GM19239 (cell line): ENCODE results near the gene FNBP1.
"Not testable (repeated sequence)": the region's sequence is repeated elsewhere in the genome, so short reads cannot be mapped to it uniquely, and the experiment has no call there.

ENCODE experiments used
- DNase-seq: peaks from one replicate; pipeline ENCODE4 v3.0.0; 2011; ENCODE audit warnings: low spot score; ENCODE audit not compliant: insufficient read length
- FAIRE-seq: peaks from 2 replicates; lab custom pipeline; 2011; peaks lifted over from hg19 to GRCh38; lab: Jason Lieb, UNC

FNBP1 gene

DNA sequence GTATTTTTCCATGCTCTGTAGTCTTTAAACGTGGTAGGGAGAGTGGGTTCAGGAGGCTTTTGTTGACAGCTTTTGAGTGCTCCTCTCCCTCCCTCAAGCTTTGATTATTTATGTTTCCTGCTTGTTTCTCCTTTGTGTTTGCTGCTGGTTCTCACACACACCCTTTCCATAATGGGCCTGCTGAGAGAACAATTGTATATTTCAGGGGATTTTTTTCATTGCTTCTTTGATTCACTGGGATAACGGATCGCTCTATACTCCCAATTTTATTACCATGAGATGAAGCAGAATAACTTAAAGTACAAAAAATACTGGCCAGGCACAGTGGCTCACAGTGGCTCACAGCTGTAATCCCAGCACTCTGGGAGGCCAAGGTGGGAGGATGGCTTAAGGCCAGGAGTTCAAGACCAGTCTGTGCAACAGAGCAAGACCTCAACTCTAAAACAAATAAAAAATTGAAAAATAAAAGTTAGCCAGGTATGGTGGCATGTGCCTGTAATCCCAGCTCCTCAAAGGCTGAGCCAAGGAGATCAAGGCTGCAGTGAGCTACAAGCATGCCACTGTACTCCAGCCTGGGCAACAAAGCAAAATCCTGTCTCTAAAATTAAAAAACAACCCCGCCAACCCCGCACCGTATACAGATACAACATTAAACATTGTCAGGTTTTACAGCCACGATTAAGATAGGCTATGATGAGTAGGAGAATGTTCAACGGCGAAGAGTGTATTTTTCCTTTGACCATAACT, 140.8 kb downstream of the FNBP1 start:
- FAIRE-seq = no peak

DNA sequence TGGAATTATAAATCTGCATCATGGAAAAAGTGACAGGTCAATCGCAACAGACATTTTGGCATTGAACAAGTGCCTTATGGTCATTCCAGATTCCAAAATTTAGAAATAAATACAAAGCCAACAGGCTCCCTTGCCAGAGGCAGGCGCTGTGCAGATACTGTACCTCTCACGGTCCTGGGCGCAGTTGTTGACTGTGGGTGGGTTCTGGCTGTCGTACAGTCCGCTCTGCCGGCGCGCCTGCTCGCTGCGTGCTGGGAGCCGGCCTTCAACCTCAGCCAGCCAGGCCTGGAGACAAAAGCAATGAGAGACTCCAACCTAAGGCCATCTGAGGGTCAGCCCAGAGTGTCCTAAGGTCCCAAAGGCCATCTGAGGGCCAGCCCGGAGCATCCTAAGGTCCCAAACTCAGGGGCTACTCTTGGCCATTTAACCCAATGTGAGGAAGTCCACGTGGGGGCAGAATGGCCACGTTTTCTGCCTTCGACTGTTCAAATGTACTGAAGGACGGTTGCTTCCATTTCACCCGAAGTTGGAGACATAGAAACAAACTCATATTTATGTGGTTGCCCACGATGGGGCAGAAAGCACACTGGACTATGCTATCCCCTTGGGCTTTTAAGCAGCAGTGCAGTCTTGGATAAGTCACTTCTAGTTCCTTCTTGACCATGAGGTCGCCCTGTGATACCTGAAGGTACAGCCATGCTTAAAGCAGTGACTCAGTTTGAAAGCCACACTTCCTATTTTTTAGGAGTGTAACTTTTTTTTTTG, 142.5 kb downstream of the FNBP1 start:
- DNase-seq (peak; percentile 64), FAIRE-seq (peak; percentile 91)

More for the DNA sequence above, 140.8 kb downstream of the FNBP1 start:
- no peak for DNase-seq

DNA sequence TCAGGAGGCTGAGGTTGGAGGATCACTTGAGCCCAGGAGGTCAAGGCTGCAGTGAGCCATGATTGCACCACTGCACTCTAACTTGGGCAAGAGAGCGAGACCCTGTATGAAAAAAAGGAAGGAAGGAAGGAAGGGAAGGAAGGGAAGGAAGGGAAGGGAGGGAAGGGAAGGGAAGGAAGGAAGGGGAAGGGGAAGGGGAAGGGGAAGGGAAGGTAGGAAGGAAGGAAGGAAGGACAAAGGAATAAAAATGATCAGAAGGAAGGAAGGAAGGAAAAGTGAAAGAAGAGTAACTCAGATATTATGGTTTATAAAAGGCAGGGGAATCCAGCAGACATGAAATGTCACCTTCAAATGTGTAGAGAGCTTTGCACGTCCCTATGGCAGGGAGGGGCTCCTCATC, 143.4 kb downstream of the FNBP1 start:
- DNase-seq (no peak), FAIRE-seq (no peak)

DNA sequence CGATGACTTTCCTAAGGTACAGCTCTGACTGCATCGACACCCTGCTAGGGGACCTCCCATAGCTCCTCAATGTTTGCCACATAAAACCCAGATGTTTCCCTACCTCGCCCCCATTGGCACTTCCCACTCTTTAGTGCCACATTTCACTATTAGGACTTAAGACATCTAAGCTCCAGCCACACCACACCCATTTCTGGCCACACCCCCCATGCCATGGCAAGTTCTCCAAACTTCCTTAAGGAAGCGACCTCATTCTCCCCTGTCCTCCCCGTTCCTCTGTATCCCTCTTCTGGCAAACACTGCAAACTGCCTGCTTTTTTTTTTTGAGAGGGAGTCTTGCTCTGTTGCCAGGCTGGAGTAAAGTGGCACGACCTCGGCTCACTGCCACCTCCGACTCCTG, 144.8 kb downstream of the FNBP1 start:
- no peak for DNase-seq

DNA sequence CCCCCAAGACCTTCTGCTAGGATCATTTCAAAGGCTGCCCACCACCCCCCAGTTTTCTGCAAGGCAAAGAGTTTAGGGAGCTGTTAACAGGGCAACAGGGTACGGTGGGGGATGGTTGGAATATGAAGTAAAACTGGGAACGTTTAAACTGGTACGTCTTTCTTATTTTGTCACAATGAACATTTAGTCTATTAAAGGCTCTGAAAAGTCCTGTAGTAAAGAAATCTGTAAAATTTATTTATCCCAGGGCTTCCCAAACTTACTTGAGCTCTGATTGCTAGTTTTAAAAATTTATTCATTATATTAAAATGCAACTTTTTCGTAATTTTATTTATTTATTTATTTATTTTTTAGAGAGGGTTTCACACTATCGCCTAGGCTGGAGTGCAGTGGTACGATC, 145.7 kb downstream of the FNBP1 start:
- no peak for DNase-seq
- FAIRE-seq = no peak

More for the DNA sequence above, 144.8 kb downstream of the FNBP1 start:
- FAIRE-seq = no peak

DNA sequence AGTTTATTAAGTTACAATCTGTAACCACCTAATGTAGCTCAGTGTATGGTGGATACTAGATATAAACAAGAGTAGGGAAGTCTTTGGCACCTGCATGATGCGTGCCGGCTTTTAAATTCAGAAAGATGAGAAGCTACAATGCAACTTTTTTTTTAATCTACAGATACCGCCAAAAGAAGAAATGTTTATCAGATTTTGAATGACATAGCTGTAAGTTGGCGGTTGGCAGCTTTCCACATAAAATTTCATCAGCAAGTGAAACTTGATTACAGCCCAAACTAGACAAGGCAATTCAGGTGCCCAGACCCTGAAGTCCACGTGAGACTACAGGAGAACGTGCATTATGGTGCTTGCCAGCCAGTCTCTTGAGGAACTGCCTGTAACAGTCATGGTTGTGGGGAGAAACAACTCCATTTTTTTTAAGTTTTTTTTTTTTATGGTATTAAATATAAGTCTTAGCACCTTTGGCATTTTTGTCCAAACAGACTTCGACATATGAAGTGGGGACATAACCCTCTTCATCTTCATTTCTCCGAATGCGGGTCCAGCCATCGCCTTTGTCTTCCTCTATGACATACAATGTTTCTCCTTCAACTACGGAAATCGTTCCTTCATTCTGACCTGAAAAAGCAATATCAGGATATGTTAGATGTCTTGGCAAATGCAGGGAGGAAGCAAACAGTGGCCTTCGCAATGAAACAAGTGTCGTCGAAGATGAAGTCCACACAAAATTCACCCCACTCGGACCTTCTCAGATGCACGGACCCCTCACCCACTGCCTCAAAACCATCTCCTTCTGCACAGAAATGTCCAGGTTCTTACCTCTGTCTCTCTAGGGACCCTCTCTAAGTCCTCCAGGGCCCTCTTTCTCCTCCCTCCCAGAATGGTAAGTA, 147.4 kb downstream of the FNBP1 start:
- FAIRE-seq = no peak
- no peak for DNase-seq

DNA sequence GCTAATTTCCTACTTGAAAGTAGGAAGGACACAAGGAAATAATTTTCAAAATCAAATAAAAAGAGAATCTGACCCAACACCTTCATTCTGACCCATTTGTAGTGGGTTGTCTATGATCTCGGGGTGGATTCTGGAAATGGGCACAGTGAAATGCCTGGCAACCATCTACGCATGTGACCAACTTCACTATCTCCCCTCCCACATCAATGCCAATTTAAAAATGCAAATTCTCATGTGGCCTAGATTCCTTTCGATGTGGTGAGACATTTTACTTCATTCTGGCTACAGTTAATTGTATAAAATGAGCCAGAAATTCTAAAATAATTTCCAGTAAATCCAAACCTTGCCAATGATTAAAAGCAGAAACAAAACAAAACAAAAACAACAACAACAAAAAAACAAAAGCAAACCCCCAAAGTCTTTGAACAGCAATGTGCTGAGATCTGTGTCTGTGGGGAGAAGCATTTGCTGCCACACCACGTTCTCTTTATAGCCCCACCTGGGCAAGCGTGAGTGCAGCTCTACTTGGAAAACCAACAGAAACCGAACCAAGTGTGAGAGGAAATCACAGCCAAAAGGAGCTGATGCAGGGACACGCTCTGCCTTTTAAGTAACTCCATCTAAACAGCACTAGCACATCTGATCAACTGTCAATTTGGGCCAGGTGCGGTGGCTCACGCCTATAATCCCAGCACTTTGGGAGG, 148.7 kb downstream of the FNBP1 start:
- no peak for DNase-seq
- peak; percentile 23 for FAIRE-seq

DNA sequence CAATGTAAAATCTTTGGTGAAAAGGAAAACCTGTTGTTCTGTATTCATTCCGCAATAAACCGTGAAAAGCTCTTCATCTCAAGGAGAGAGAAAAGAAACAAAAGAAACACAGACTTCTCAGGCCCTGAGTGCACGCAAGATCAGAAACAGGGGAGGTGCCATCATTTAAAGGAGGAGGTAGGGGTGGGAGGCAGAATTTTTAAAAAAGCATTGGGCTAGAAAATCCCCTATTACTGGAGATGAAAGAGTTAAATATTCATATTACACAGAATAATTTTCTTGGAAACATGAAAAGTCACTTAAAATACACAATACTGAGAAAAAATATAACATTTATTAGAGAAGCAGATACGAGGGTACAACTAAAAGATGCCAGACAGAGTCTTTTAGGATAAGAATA, 151.4 kb downstream of the FNBP1 start:
- DNase-seq = no peak
- FAIRE-seq = no peak

DNA sequence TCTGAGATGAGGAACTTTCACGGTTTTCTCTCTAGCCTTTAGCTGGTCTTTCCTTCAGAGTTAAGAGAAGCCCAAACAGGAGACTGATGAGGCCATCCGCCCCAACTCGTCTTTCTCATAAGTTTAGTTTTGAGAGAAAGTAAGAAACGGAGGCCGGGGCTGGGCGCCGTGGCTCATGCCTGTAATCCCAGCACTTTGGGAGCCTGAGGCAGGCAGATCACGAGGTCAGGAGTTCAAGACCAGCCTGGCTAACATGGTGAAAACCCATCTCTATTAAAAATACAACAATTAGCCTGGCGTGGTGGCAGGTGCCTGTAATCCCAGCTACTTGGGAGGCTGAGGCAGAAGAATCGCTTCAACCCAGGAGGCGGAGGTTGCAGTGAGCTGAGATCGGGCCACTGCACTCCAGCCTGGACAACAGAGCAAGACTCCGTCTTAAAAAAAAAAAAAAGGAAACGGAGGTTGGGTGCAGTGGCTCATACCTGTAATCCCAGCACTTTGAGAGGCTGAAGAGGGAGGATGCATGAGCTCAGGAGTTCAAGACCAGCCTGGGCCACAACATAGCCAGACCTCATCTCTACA, 152.2 kb downstream of the FNBP1 start:
- not testable (repeated sequence) for FAIRE-seq, DNase-seq

DNA sequence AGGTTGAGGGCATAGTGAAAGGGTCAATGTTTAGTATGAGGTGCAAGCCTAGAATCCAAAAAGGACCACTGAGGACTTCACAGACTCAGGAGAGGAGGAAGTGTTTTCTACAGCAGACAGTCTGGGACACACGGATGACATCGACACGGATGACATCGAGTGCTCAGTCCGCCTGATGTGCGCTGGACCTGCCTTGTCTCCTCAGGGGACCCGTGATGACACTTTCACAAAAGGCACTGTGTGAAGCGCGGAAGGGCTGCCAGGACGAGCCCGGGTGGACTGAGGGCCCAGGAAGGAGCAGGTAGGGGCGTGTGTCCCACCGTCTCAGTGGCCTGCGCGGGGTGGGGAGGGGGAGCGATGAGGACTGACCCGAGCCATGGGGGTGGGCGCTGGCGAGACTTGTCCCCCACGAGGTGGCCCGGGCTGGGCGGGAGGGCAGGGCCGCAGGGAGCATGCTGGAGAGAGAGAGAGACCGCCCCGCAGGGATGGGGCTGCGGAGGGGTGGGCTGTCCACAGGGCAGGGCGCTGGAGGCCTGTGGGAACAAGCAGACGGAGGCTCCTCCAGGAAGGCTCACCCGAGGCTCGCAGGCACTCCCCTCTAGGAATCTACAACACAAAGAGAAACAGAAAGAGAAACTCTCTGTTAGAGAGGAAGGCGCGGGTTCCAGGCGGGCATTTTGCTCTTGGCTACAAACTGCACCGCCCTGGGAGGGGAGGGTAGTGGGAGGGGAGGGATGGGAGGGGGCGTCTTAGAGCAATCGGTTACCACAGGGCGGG, 152.9 kb downstream of the FNBP1 start:
- FAIRE-seq (peak; percentile 76), DNase-seq (no peak)

DNA sequence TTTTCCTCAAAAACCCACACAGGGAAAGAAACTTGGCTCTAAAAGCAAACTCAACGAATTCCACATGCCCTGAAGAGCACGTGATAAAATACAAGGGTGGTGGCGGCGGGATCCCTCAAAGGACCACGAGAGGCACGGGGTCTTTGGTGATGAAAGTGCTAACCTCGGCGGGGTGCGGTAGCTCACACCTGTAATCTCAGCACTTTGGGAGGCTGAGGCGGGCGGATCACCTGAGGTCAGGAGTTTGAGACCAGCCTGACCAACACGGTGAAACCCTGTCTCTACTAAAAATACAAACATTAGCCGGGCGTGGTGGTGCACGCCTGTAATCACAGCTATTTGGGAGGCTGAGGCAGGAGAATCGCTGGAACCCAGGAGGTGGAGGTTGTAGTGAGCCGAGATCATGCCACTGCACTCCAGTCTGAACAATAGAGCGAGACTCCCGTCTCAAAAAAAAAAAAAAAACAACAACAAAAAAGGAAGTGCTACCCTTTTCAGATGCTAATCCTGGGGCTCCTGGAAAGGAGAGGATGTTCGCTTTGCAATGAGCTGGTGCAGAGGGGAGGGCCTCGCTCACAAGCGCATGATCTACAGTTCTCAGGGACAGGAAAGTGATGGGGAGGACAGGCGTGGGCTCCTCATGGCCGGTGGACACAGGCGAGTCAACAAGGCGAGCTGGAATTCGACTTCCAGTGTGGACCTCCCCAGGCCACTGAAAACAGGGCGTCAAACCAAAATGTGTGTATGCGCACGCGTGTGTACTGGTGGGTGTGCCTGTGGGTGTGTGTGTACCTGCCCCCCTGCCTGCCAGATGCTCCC, 153.7 kb downstream of the FNBP1 start:
- FAIRE-seq (no peak), DNase-seq (no peak)

DNA sequence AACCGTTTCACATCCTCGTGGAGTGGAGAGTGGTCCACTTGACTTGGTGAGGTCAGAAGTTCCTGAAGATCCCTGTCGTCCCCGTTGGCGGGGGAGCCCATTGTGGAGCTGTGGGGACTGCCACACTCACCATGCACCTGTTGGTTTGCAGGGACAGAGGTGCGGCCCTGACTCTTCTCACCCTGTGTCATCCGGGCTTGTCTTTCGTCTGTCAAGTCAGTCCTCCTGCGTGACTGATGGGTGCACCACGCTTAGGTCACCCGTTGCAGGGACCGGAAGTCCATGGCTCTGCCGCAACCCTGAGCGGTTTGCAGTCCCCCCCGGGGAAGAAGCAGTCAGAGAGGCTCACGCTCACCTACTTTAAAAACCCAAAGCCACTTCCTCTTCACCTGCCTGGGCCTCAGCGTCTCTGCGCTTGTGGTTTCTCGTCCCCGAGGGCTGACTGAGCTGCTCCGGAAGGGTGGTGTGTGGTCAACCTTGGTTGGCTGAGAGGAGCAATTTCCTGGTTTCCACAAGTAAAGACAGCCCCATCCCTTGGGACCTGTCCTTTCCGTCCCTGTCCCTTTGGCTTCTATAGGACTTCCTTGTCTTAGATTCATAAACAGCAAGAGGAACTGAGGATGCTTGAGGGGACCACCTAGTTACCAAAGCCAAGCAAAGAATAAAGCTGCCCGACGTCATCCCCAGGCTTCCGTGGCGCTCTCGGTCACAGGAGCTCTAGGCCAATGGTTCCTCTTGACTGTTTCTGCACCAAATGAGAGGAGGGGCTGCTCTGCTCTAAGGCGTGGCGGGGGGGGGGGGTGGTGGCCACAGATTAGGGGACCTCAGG, 154.5 kb downstream of the FNBP1 start:
- DNase-seq = peak; percentile 36
- peak; percentile 98 for FAIRE-seq

DNA sequence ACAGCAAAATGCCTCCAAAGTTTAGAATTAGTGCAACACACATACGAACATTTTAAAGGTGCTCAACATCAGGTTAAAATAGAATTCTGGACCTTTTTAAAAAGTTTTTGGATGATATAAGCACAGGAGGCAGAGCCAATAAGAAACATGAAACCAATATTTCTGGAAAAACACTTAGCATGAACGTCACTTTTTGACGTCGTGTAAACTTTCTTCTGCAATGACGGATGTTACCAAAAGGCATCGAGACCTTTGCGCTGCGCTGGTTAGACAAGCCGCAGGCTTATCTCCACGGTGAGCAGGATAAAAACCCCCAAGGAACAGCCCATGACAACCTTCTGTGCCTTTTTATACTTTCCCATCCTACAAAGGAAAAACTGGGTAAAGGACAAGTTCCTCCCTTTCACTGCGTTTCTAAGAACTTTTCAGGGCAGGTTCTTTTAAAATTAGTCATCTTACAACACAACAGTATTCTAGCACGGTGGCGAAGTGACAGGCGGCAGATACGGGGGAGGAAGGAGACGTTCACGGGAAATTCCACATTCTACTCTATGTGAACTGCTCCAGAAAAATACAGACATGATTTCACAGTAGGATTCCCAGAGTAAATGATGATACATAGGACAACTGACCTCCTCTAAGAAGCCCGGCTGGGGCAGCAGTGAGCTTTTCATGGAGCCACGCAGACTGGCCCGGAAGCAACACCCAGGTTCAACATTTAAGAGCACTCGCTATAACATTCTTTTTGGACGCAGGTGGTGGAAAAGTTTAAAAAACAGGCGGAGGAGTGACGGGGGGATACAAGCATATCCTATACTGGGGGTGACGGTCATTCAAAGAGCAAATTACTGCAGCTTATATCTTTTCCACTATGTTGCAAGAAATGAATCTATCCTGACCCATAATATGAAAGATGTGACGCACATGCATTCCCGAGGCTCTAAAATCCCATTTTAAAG, 155.4 kb downstream of the FNBP1 start:
- DNase-seq = no peak
- peak; percentile 37 for FAIRE-seq

DNA sequence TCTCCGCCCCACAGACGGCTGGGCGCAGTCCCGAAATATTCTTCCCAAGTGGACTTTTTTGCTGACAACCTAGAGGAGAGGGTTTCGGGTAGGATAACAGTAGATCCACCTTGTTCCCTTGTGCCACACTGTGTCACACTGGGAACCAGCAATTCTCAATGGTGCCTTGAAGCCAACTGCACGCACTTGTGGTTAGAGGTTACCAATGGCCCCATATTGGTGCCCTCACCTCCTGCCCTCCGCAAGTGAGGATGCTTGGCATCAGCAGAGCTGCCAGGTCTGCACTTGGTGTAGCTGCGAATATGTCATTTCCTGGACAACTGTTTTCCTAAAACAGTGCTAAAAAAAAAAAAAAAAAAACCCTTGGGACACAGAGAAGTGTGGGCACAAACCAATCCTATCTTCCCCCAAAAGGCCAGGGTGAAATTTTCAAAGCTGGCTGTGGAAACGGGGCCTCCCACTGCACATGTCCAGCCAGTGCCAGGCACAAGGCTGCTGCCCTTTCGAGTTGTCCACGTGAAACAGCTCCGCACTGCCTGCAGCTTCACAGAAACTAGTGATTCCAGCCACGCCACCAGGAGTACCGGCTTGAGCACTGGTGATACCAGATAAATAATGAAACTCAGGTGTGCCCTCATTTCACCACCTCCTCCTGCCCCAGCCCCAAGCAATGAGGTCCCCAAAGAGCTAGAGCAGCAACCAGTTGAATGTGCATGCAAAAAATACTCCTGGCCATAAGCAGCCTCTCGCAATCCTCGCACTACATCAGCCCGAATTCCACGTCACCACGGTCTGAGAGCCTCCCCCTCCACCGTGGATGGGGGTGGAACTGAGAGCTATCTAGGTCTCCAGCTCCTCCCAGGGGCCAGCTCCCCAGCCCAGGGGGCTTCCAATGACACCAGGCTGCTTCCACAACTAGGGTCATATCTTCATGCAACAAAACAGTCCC, 156.5 kb downstream of the FNBP1 start:
- no peak for FAIRE-seq

DNA sequence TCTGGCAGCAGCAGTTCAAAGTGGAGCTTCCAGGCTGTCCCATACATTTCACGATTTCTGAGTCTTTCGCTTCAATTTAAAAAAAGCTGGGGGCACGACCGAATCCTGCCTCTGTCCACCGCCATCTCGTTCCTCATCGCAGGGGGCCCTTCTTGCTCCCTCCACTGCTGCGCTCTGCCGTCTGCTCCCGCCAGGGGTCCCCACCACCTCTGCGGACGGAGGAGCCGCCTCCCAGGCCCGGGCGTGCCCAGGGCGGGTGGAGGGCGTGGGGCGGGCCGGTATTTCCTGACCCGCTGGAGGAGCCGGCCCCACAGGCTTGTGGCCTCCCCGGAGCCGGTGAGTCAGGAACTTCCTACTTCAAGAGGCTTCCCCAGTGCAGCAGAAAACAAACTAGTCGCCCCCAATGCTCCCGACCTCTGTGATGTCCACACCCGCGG, 157.3 kb downstream of the FNBP1 start:
- DNase-seq (peak; percentile 39), FAIRE-seq (no peak)

More for the DNA sequence above, 156.5 kb downstream of the FNBP1 start:
- DNase-seq = no peak
